ENCODE data around the gene MTCL1. TPM values are rescaled to one million over a fixed set of nuclear protein-coding genes. Genes with fewer than 3 reads are reported as not detected.

Gene MTCL1
- total and polyA plus RNA-seq, 10 of the 15 experiments (the other 5 are each of a cell fraction or from before 2014, with no cell fraction given) = 0.03 to 0.36 (median 0.13) TPM; not detected in 4

DNA sequence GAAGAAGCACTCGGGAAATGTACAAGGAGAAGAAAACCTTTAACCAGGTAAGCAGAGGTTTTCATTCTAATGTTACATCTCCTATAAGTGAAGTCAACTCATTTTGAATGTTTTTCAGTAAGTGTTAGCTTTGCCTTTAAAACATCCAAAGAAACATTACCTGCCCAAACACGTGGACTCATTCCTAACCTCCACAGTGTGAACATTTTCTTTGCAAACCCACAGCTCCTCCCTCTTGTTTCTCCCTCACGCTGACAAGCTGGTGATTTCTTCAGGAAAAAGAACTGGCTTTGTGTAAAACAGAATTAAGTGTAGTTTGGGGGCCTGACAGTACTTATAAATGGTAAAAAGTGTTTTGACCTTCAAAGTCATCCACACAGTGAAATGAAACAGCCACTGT lies 72.5 kb downstream of the MTCL1 start (continued):
- TF ChIP-seq, protein P1, sequence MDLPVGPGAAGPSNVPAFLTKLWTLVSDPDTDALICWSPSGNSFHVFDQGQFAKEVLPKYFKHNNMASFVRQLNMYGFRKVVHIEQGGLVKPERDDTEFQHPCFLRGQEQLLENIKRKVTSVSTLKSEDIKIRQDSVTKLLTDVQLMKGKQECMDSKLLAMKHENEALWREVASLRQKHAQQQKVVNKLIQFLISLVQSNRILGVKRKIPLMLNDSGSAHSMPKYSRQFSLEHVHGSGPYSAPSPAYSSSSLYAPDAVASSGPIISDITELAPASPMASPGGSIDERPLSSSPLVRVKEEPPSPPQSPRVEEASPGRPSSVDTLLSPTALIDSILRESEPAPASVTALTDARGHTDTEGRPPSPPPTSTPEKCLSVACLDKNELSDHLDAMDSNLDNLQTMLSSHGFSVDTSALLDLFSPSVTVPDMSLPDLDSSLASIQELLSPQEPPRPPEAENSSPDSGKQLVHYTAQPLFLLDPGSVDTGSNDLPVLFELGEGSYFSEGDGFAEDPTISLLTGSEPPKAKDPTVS (IDR thresholded peaks at IDR 0.05; ENCODE audit: low read depth, low read length) = no peak

DNA sequence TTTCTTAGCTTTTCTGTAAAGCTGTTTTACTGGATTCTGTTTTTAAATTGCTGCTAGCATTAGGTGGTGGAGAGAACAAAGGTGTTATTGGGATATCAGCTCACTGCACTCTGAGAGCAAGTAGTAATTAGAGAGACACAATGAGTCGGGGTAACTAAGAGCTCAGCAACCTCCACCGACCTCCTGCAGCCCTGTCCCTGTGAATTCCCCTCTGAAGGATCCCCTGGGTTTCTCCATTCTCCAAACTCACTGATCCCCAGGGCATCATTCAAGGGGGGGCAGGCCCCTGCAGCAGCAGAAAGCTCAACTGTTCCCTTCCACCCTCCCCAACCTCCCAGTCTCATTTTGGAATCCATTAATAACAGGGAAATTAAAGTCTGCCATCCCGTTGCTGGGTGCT lies 73.0 kb downstream of the MTCL1 start:
- intact Hi-C loops (cut with micrococcal nuclease; ENCODE audit: unreplicated experiment) (no loop called here), in situ Hi-C loops (cut with MboI) (no loop called here)
- no peak overlapping the region for H3K4me3 ChIP-seq
- H3K27me3 ChIP-seq (replicated peaks in 1 of 2; ENCODE audit: control insufficient read depth in 2 of 2, insufficient read depth in 2 of 2, low read length in 1 of 2) = peaks cover 2 to 3% of the 10 kb centered on the region in 2 experiments
- RAD21 ChIA-PET (ENCODE audit: unreplicated experiment) = no interaction called here
- DNase-seq (ENCODE audit: low read depth, low spot score) = no peak
- BruUV-seq (replicated peaks) = no TSS peak
- no peak overlapping the region for H3K4me2 ChIP-seq (ENCODE audit: control insufficient read depth, insufficient read depth)
- H3K9ac ChIP-seq (ENCODE audit: control insufficient read depth, insufficient read depth, low read length) = no peak overlapping the region
- no peaks in the 10 kb centered on the region for H4K20me1 ChIP-seq (ENCODE audit: control insufficient read depth, insufficient read depth)
- H3K4me1 ChIP-seq (ENCODE audit: control insufficient read depth, insufficient read depth, low read length) = no peaks in the 10 kb centered on the region
- CTCF ChIA-PET = no interaction called here
- TF ChIP-seq, protein P1 (IDR thresholded peaks at IDR 0.05; ENCODE audit: low read depth, low read length) = no peak
- WGBS (ENCODE audit: insufficient coverage, insufficient replicate concordance, low lambda C conversion rate, missing lambda C conversion rate) = 4% methylated on average over 3 of the region's 3 CpGs
- H3K9me3 ChIP-seq (replicated peaks; ENCODE audit: control insufficient read depth, insufficient read depth, low read length) = no peaks in the 10 kb centered on the region
- FAIRE-seq = no peak
- SMC1A ChIA-PET (ENCODE audit: uncharacterized antibody, unreplicated experiment) = no interaction called here
- no peak overlapping the region for H3K27ac ChIP-seq (ENCODE audit: control insufficient read depth, insufficient read depth)
- no peak for ATAC-seq
- no peak overlapping the region for H2AFZ ChIP-seq (ENCODE audit: control insufficient read depth, low read depth, low read length)
- no peaks in the 10 kb centered on the region for H3K36me3 ChIP-seq (ENCODE audit: control insufficient read depth in 2 of 2, insufficient read depth in 2 of 2, low read length in 1 of 2)
- POLR2A ChIA-PET = no interaction called here
- no peaks in the 10 kb centered on the region for H3K79me2 ChIP-seq (ENCODE audit: control insufficient read depth, insufficient read depth, low read length)

DNA sequence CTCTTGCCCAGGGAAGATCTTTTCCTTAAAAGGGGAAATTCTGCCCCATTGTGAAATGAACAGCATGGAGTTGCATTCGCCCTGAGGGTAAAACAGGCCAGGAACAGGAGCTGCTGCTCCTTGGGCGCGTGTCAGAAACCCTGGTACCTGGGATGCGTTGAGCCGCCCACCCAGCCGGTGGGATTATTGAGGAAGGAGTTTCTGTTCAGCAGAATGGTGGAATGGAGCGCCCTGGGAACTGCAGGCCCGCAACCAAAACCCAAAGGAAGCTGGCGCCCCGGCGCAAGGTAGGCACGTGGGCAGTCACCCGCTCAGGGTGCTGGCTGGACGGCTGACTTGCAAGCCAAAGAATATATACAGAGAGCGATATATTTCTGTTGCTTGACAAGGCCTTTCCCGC lies 73.5 kb downstream of the MTCL1 start:
- WGBS (ENCODE audit: insufficient coverage, insufficient replicate concordance, low lambda C conversion rate, missing lambda C conversion rate) = 69% methylated on average over 16 of the region's 16 CpGs
- Histone ChIP-seq H3K4me3 (no peak overlapping the region), H3K9ac (ENCODE audit: control insufficient read depth, insufficient read depth, low read length) (no peak overlapping the region), H3K27ac (ENCODE audit: control insufficient read depth, insufficient read depth) (no peak overlapping the region), H3K79me2 (ENCODE audit: control insufficient read depth, insufficient read depth, low read length) (no peaks in the 10 kb centered on the region), H3K4me1 (ENCODE audit: control insufficient read depth, insufficient read depth, low read length) (no peaks in the 10 kb centered on the region), H4K20me1 (ENCODE audit: control insufficient read depth, insufficient read depth) (no peaks in the 10 kb centered on the region), H3K27me3 (replicated peaks in 1 of 2; ENCODE audit: control insufficient read depth in 2 of 2, insufficient read depth in 2 of 2, low read length in 1 of 2) (peaks cover 2 to 3% of the 10 kb centered on the region in 2 experiments), H3K36me3 (ENCODE audit: control insufficient read depth in 2 of 2, insufficient read depth in 2 of 2, low read length in 1 of 2) (no peaks in the 10 kb centered on the region), H3K4me2 (ENCODE audit: control insufficient read depth, insufficient read depth) (no peak overlapping the region), H3K9me3 (replicated peaks; ENCODE audit: control insufficient read depth, insufficient read depth, low read length) (no peaks in the 10 kb centered on the region), H2AFZ (ENCODE audit: control insufficient read depth, low read depth, low read length) (no peak overlapping the region)
- intact Hi-C loops (cut with micrococcal nuclease; ENCODE audit: unreplicated experiment) (no loop called here), in situ Hi-C loops (cut with MboI) (no loop called here)
- no TSS peak for BruUV-seq (replicated peaks)
- SMC1A ChIA-PET (ENCODE audit: uncharacterized antibody, unreplicated experiment) = no interaction called here
- RAD21 ChIA-PET (ENCODE audit: unreplicated experiment) = no interaction called here
- FAIRE-seq (no peak), DNase-seq (ENCODE audit: low read depth, low spot score) (no peak), ATAC-seq (no peak)
- CTCF ChIA-PET = no interaction called here
- POLR2A ChIA-PET = no interaction called here
- TF ChIP-seq IKZF2 (IDR thresholded peaks at IDR 0.05) (no peak), HCFC1 (IDR thresholded peaks at IDR 0.05; ENCODE audit: low read length) (no peak), IKZF1 (conservative IDR thresholded peaks at IDR 0.05) (no peak), NR2C2 (IDR thresholded peaks at IDR 0.05; ENCODE audit: borderline replicate concordance, control insufficient read depth, insufficient read length, low read depth) (no peak), CREM (IDR thresholded peaks at IDR 0.05; ENCODE audit: low read depth) (no peak), MYC (IDR thresholded peaks at IDR 0.05; ENCODE audit: insufficient read depth, insufficient read length, insufficient replicate concordance, low read length, severe bottlenecking) (no peak)
- TF ChIP-seq, protein P2, sequence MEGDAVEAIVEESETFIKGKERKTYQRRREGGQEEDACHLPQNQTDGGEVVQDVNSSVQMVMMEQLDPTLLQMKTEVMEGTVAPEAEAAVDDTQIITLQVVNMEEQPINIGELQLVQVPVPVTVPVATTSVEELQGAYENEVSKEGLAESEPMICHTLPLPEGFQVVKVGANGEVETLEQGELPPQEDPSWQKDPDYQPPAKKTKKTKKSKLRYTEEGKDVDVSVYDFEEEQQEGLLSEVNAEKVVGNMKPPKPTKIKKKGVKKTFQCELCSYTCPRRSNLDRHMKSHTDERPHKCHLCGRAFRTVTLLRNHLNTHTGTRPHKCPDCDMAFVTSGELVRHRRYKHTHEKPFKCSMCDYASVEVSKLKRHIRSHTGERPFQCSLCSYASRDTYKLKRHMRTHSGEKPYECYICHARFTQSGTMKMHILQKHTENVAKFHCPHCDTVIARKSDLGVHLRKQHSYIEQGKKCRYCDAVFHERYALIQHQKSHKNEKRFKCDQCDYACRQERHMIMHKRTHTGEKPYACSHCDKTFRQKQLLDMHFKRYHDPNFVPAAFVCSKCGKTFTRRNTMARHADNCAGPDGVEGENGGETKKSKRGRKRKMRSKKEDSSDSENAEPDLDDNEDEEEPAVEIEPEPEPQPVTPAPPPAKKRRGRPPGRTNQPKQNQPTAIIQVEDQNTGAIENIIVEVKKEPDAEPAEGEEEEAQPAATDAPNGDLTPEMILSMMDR (IDR thresholded peaks at IDR 0.05 in 2 of 3, conservative IDR thresholded peaks at IDR 0.05 in 1 of 3; ENCODE audit: control insufficient read depth in 2 of 3, extremely low read depth in 1 of 3, insufficient read depth in 1 of 3, low read depth in 3 of 3, low read length in 3 of 3) = no peak

Data from GM12878 (cell line).